BLaER1 (cell line): Measurements from ENCODE around the gene ZNF638.
"Not testable (repeated sequence)": the region's sequence is repeated elsewhere in the genome, so short reads cannot be mapped to it uniquely, and the experiment has no call there.

Experiments
- H3K27ac ChIP-seq: shearing (Covaris generic); formaldehyde crosslinking; 2 replicates; pipeline ENCODE4 v1.8.1; 2022
- H3K27me3 ChIP-seq: shearing (Covaris generic); formaldehyde crosslinking; 2 replicates; pipeline ENCODE4 v1.8.1; 2022
- H3K36me3 ChIP-seq: shearing (Covaris generic); formaldehyde crosslinking; 2 replicates; pipeline ENCODE4 v1.8.1; 2022
- H3K4me1 ChIP-seq: shearing (Covaris generic); formaldehyde crosslinking; 2 replicates; pipeline ENCODE4 v1.8.1; 2022
- H3K4me2 ChIP-seq: shearing (Covaris generic); formaldehyde crosslinking; 2 replicates; pipeline ENCODE4 v1.8.1; 2022
- H3K4me3 ChIP-seq: shearing (Covaris generic); formaldehyde crosslinking; 2 replicates; pipeline ENCODE4 v1.8.1; 2022
- H3K9ac ChIP-seq: shearing (Covaris generic); formaldehyde crosslinking; 2 replicates; pipeline ENCODE4 v1.8.1; 2022
- H3K9me3 ChIP-seq: shearing (Covaris generic); formaldehyde crosslinking; 2 replicates; pipeline ENCODE4 v1.8.1; 2022
- H4K20me1 ChIP-seq: shearing (Covaris generic); formaldehyde crosslinking; 2 replicates; pipeline ENCODE4 v1.8.1; 2022
- Cebpa-rat ChIP-seq: shearing (Covaris generic); IDR thresholded peaks from 2 replicates; pipeline ENCODE4 v1.8.1; 2022

ZNF638 gene

DNA sequence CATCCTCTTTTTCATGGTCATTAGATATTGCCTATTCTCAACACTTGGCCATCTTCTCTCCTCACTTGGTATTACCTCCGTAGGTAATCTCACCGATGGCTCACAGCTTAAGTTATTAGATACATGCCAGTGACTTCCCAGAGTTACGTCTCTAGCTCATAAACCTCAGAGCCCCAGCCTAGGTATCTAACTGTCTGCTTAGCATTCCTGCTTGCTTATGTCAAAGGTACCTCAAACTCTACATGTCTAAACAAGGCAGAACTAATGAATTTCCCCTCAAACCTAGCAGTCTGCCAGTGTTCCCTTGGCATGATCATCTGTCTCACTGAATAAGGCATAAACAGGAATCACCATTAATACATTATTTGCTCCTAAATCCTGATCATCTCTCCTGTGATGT, 27.7 kb upstream of the ZNF638 start:
- H4K20me1 ChIP-seq = no peaks in the 10 kb centered on the region
- TF ChIP-seq Cebpa-rat = no peak
- no peaks in the 10 kb centered on the region for H3K9me3 ChIP-seq

DNA sequence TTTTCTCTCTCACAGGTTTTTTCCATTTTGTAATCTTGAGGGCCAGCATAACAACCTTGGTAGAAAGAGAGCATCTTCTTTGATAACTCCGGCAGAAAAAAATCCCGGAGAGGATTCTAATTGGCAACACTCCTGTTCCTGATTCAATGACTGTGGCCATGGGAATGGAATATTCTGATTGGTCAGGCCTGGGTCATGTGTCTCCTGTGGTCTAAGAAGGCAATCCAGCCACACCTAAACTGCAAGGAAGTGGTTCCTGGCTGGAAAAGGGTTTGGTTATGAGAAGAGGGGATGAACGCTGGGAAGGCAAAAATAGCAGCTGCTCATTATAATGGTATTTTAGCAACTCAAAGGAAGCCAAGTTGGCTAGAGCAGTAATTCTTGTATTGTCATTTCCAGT, 24.8 kb upstream of the ZNF638 start:
- H3K4me2 ChIP-seq = no peak overlapping the region
- no peaks in the 10 kb centered on the region for H3K9me3 ChIP-seq
- H3K9ac ChIP-seq = no peak overlapping the region
- H3K4me1 ChIP-seq = no peaks in the 10 kb centered on the region
- H3K27me3 ChIP-seq = no peaks in the 10 kb centered on the region
- TF ChIP-seq Cebpa-rat = no peak
- H3K4me3 ChIP-seq = no peak overlapping the region
- no peaks in the 10 kb centered on the region for H4K20me1 ChIP-seq
- H3K27ac ChIP-seq = no peak overlapping the region
- no peaks in the 10 kb centered on the region for H3K36me3 ChIP-seq

More for the DNA sequence above, 27.7 kb upstream of the ZNF638 start:
- no peaks in the 10 kb centered on the region for H3K27me3 ChIP-seq
- no peak overlapping the region for H3K9ac ChIP-seq
- no peaks in the 10 kb centered on the region for H3K4me1 ChIP-seq
- H3K36me3 ChIP-seq = no peaks in the 10 kb centered on the region
- H3K4me2 ChIP-seq = no peak overlapping the region
- H3K4me3 ChIP-seq = no peak overlapping the region
- H3K27ac ChIP-seq = no peak overlapping the region

DNA sequence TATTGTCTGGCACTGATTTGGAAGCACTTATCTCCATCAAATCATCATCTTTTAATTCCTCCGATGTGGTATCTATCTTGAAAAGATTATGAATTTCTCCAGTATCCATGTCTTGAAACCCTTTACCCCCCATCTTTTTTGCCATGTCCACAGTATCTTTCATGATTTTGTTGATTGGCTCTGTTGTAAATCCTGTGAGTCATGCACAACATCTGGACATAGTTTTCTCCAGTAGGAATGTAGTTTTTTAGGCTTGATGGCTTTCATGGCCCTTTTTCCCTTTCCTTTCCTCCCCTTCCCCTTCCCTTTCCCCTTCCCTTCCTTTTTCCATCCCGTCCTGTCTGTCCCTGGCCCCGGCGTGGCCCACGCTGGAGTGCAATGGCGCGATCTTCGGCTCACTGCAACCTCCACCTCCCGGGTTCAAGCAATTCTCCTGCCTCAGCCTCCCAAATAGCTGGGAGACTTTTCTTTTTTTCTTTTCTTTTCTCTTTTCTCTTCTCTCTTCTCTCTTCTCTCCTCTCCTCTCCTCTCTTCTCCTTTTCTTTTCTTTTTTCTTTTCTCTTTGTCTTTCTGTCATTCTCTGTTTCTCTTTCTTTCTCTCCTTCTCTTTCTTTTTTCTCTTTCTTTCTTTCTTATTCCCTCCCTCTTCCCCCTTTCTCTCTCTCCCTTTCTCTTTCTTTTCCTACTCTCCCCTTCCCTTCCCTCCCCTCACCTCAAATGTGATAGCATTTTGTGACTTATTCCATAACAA, 18.4 kb upstream of the ZNF638 start:
- H3K9ac ChIP-seq = no peak overlapping the region
- peaks cover 21% of the 10 kb centered on the region for H3K9me3 ChIP-seq
- no peak overlapping the region for H3K4me3 ChIP-seq
- no peak overlapping the region for H3K27ac ChIP-seq
- H3K36me3 ChIP-seq = no peaks in the 10 kb centered on the region
- H3K4me1 ChIP-seq = no peaks in the 10 kb centered on the region
- no peak for TF ChIP-seq Cebpa-rat
- no peak overlapping the region for H3K4me2 ChIP-seq
- no peaks in the 10 kb centered on the region for H3K27me3 ChIP-seq
- H4K20me1 ChIP-seq = no peaks in the 10 kb centered on the region

DNA sequence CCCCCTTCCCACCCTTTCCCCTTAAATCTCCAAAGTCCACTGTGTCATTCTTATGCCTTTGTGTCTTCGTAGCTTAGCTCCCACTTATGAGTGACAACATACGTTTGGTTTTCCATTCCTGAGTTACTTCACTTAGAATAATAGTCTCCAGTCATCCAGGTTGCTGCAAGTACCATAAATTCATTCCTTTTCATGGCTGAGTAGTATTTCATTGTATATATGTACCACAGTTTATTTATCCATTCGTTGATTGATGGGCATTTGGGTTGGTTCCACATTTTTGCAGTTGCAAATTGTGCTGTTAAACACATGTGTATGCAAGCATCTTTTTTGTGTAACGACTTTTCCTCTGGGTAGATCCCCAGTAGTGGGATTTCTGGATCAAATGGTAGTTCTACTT, 14.5 kb upstream of the ZNF638 start:
- no peaks in the 10 kb centered on the region for H3K27me3 ChIP-seq
- TF ChIP-seq Cebpa-rat = no peak
- no peaks in the 10 kb centered on the region for H3K36me3 ChIP-seq

DNA sequence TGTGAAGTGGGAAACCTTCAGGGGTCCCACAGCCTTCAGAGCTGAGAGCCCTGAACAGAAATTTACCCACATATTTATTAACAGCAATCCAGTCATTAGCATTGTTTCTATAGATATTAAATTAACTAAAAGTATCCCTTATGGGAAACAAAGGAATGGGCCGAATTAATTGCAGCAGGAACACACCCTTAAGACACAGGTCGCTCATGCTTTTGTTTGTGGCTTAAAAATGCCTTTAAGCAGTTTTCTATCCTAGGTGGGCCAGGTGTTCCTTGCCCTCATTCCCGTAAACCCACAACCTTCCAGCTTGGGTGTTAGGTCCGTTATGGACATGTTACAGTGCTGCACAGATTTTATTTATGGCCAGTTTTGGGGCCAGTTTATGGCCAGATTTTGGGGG, 13.7 kb upstream of the ZNF638 start:
- H4K20me1 ChIP-seq, H3K36me3 ChIP-seq, H3K4me2 ChIP-seq, H3K4me1 ChIP-seq, H3K9ac ChIP-seq, H3K27ac ChIP-seq, H3K4me3 ChIP-seq, H3K27me3 ChIP-seq: not testable (repeated sequence)
- H3K9me3 ChIP-seq = peaks cover 67% of the 10 kb centered on the region

More for the DNA sequence above, 14.5 kb upstream of the ZNF638 start:
- Histone ChIP-seq H3K4me1 (no peaks in the 10 kb centered on the region), H4K20me1 (no peaks in the 10 kb centered on the region), H3K27ac (no peak overlapping the region), H3K4me3 (no peak overlapping the region), H3K9ac (no peak overlapping the region), H3K4me2 (no peak overlapping the region), H3K9me3 (peaks cover 58% of the 10 kb centered on the region)

DNA sequence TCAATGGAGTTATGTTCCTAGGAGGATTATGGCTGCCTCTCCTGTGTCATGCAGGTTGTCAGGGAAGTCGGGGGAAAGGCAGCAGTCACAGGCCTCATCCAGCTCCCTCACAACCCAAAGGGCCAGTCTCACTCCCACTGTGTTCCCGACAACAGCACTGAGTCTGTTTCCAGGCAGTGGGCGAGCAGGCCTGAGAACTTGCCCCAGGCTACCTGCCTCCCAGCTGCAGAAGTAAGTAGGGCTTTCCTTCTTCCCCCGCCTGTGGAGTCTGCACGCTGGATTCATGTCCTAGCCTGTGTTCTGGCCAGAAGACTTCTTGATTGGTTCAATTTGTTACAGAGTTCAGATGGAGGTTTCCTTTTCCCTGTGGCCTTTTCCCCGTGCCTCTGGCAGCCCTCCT, 8.2 kb upstream of the ZNF638 start:
- Histone ChIP-seq H3K27me3 (no peaks in the 10 kb centered on the region), H3K9ac (no peak overlapping the region), H3K4me2 (no peak overlapping the region), H3K9me3 (peaks cover 52% of the 10 kb centered on the region), H3K4me3 (no peak overlapping the region), H3K27ac (no peak overlapping the region), H4K20me1 (no peaks in the 10 kb centered on the region), H3K36me3 (no peaks in the 10 kb centered on the region), H3K4me1 (no peaks in the 10 kb centered on the region)
- no peak for TF ChIP-seq Cebpa-rat

DNA sequence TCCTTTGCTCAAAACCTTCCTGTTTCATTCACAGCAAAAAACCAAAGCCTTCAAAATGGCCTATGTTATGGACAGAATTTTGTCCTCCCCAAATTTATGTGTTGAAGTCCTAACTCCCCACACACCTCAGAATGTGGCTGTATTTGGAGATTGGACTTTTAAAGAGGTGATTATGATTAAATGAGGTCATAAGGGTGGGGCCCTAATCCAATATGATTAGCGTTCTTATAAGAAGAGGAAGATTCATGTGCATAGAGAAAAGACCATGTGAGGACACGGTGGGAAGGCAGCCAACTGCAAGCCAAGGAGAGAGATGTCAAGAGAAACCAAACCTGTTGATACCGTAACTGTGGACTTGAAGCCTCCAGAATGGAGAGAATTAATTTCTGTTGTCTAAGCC, 4.6 kb upstream of the ZNF638 start:
- no peak for TF ChIP-seq Cebpa-rat
- Histone ChIP-seq H3K4me3 (no peak overlapping the region), H3K27me3 (no peaks in the 10 kb centered on the region), H4K20me1 (no peaks in the 10 kb centered on the region), H3K9me3 (peaks cover 18% of the 10 kb centered on the region), H3K4me1 (no peaks in the 10 kb centered on the region), H3K27ac (no peak overlapping the region), H3K36me3 (no peaks in the 10 kb centered on the region), H3K4me2 (no peak overlapping the region), H3K9ac (no peak overlapping the region)

DNA sequence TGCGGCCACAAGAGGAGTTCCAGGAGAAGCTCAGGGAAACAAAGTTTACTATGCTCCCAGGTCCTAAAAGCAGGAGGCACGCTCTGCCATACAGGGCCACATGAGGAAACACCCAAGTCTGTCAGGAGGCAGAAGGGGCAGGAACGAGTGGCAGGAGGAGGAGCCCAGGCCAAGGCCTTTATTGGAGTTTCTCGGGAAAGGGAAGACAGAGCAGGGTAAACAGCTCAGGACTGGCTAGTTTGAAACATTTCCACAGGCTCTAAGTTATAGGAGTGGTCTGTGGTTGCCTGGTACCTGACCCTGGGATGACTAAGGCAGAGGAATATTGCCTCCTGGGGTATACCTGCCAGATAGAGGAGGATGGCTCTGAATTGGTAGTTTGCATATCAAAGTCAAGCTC, 3.7 kb upstream of the ZNF638 start:
- H3K36me3 ChIP-seq = no peaks in the 10 kb centered on the region
- no peak overlapping the region for H3K27ac ChIP-seq
- no peak overlapping the region for H3K9ac ChIP-seq
- H3K4me3 ChIP-seq = no peak overlapping the region
- TF ChIP-seq Cebpa-rat = no peak
- H4K20me1 ChIP-seq = peaks cover 9% of the 10 kb centered on the region
- H3K9me3 ChIP-seq = peaks cover 8% of the 10 kb centered on the region
- peaks cover 2% of the 10 kb centered on the region; the same call in 1 of the 2 replicates for H3K4me1 ChIP-seq
- no peak overlapping the region for H3K4me2 ChIP-seq
- no peaks in the 10 kb centered on the region for H3K27me3 ChIP-seq

DNA sequence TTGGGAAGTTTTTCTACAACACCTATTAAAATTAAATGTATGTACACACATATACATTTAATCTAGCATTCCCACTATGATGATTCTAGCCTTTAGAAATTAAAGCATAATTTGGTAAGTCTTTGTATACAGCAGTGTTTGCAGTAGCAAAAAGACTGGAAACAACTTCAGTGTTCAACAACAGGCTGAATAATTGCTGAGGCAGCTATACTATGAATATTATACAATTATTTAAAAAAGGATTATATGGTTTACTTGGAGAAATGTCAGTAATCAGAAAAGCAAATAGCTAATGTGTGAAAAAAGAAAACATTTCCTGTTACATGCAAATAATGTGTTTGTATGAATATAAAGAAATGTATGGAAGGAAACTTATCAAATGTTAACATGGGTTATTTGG, 1.4 kb upstream of the ZNF638 start:
- no peak overlapping the region for H3K4me2 ChIP-seq

DNA sequence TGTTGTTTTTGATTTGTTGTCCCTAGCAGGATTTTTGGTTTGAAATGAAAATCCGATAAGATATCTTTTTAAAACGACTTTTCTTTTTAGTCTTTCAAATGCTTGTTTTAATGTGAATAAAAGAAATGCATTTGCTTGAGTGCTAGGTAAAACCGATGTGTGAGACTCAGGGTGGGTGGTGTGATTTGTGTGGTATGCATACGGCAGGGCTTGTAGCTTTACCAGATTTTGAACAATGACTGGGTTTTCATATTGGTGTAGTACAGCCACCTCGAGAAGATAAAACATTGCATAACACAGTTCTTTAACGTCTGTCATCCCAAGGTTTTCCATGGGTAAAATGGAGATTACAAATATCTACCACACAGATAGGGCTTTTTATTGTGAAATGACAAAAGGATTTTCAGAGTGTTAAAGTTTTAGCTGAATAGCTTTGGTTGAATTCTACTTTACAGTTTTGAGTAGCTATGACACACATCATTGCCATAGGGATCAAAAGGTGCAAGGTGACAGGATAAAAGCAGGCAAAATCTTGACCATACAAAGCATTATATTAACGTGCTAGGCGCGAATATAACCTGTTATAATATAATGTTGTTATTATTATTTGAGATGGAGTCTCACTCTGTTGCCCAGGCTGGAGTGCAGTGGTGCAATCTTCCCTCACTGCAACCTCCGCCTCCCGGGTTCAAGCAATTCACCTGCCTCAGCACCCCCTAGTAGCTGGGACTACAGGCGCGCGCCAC, 824 bp upstream of the ZNF638 start:
- Histone ChIP-seq H3K27me3 (no peaks in the 10 kb centered on the region), H3K36me3 (peaks cover 13% of the 10 kb centered on the region), H3K4me3 (peak overlapping the region; percentile 97; the same call in 1 of the 2 replicates), H3K4me1 (peaks cover 19% of the 10 kb centered on the region), H3K9ac (no peak overlapping the region; the same call in 1 of the 2 replicates), H4K20me1 (peaks cover 38% of the 10 kb centered on the region), H3K4me2 (peak overlapping the region; percentile 45), H3K9me3 (no peaks in the 10 kb centered on the region), H3K27ac (no peak overlapping the region)
- no peak for TF ChIP-seq Cebpa-rat

More for the DNA sequence above, 1.4 kb upstream of the ZNF638 start:
- Histone ChIP-seq H3K9ac (no peak overlapping the region), H3K4me1 (peaks cover 19% of the 10 kb centered on the region), H3K27me3 (no peaks in the 10 kb centered on the region), H3K4me3 (no peak overlapping the region), H4K20me1 (peaks cover 32% of the 10 kb centered on the region), H3K9me3 (no peaks in the 10 kb centered on the region), H3K36me3 (peaks cover 11% of the 10 kb centered on the region), H3K27ac (no peak overlapping the region)
- no peak for TF ChIP-seq Cebpa-rat

DNA sequence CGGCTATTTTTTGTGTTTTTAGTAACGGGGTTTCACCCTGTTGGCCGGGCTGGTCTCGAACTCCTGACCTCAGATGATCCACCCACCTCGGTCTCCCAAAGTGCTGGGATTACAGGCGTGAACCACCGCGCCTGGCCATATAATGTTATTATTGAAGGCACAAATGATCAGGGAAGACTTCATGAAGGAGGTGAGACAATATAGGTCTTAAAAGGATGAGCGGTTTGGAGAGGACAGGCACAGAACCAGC, 326 bp upstream of the ZNF638 start:
- Histone ChIP-seq H3K4me3 (peak overlapping the region; percentile 97), H3K4me2 (peak overlapping the region; percentile 45), H3K9ac (peak overlapping the region; percentile 98; the same call in 1 of the 2 replicates), H4K20me1 (peaks cover 43% of the 10 kb centered on the region), H3K36me3 (peaks cover 18% of the 10 kb centered on the region), H3K27ac (0 out of 2 replicates have a peak overlapping the region, but pooled peaks have one; percentile 96), H3K4me1 (peaks cover 19% of the 10 kb centered on the region)
- H3K9me3 ChIP-seq, H3K27me3 ChIP-seq: not testable (repeated sequence)
